GM13976 (cell line): ENCODE measurements around the gene PALMD.

Experiments
- DNase-seq: peaks from one replicate; pipeline ENCODE4 v3.0.0; 2012; ENCODE audit warnings: low spot score
- in situ Hi-C: fragments of 300-500 bp; cut with MboI; formaldehyde crosslinking; loops from one replicate; pipeline ENCODE4 v1.12.0; 2022; ENCODE audit warnings: low sequenced_read_pairs, mixed read lengths, inconsistent platforms; ENCODE audit not compliant: unreplicated experiment
- TF ChIP-seq, protein P1 (sequence below): IDR thresholded peaks from 2 replicates; pipeline ENCODE4 v1.5.1; 2012; ENCODE audit warnings: borderline replicate concordance, mild to moderate bottlenecking; ENCODE audit not compliant: insufficient read depth; ENCODE audit errors: extremely low read depth, missing control alignments, control extremely low read depth

Gene PALMD

DNA sequence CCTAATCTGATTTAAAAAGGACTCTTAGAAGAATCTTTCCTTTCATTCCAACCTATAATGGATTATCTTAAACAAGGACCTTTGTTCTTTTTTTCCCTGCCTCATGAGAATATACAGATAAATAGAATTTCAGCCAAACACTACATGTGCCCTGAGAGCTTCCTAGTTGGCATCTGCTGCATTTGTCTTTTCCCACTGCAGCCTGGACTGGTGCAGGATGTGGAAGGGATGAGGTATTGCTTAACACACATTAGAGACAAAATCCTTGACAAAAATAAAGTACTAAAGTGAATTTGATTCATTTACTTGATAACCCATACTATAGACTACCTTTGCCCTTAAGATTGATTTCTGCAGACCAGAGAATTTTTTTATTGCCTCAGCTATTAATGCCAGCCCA, 59.5 kb downstream of the PALMD start:
- DNase-seq, result no peak
- TF ChIP-seq, protein P1, sequence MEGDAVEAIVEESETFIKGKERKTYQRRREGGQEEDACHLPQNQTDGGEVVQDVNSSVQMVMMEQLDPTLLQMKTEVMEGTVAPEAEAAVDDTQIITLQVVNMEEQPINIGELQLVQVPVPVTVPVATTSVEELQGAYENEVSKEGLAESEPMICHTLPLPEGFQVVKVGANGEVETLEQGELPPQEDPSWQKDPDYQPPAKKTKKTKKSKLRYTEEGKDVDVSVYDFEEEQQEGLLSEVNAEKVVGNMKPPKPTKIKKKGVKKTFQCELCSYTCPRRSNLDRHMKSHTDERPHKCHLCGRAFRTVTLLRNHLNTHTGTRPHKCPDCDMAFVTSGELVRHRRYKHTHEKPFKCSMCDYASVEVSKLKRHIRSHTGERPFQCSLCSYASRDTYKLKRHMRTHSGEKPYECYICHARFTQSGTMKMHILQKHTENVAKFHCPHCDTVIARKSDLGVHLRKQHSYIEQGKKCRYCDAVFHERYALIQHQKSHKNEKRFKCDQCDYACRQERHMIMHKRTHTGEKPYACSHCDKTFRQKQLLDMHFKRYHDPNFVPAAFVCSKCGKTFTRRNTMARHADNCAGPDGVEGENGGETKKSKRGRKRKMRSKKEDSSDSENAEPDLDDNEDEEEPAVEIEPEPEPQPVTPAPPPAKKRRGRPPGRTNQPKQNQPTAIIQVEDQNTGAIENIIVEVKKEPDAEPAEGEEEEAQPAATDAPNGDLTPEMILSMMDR, result no peak
- in situ Hi-C loops, result no loop called here

DNA sequence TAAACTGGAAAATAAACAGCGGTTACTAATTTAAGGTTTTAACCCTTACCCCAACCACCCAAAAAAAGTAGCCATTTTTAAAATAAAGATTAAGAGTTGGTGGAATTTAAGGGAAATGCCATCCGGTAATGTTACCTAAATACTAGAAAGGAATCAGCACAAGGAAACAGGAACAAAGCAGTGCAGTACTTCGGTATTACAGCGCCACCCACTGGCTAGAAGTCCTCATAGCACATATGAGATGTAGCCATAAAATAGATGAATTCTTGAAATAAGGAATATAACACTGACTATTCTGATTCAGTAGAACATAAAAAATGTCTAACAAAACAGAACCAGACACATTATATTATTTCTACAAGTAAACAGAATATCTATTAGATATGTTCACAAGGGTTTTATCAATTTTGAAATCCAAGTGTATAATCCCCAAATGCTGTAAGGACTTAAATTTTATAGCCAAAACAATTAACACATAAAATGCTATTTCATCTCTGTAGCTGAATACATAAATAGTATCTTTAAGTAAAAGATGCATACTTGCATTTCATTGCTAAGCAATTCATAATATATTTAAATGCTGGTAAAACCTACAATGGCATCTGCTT, 61.7 kb downstream of the PALMD start:
- in situ Hi-C loops, result no loop called here
- TF ChIP-seq, protein P1, result peak; percentile 72
- DNase-seq, result peak; percentile 63

DNA sequence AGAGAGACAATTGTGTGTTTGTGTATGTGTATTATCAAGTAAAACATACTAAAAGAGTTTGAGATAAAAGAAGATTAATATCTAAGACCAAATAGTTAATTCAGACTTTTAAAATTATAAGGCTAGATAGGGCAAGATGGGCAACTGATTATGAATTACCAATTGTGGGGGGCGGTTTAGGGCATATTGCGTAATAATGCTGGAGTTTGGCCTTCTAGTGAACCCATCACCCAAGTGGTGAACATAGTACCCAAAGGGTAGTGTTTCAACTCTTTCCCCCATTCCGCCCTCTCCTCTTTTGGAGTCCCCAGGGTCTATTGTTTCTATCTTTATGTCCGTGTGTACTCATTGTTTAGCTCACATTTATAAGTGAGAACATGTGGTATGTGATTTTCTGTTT, 65.1 kb downstream of the PALMD start:
- no peak for DNase-seq
- in situ Hi-C loops, result no loop called here
- TF ChIP-seq, protein P1, result no peak

DNA sequence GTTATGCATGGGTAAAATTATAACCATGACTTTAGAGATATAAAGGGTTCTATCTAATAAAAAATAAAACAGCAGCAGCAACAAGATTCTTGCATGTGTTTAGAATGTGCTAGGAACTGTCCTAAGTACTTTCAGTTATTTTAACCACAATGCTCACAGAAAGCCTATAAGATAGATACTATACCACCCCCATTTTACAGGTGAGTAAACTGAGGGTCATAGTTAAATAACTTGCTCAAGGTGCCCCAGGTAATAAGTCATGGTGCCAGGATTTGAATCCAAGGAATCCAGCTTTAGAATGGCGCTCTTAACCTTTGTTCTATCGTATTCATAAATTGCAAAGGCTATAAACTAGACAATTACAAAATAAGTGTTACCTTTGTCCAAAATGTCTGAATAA, 67.1 kb downstream of the PALMD start:
- in situ Hi-C loops, result no loop called here
- DNase-seq, result no peak
- TF ChIP-seq, protein P1, result no peak

DNA sequence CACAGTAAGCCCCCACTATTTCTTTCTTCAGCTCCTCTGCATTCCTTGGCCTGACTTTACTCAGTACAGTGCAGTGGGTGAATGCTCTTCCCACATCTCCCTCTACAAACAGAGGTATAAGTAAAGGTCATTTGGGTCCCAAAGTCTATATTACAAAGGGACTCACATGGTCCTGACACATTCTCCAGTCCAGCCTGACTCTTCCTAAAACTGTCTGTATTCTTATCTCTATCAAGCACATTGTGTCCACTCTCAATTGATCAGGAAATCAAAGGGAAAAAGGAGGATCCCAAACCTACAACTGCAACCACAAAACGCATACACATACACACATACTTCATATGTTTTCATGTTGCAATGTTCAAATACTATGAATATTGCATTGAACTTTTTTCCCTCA, 71.1 kb downstream of the PALMD start:
- TF ChIP-seq, protein P1, result no peak
- in situ Hi-C loops, result no loop called here
- DNase-seq, result no peak

DNA sequence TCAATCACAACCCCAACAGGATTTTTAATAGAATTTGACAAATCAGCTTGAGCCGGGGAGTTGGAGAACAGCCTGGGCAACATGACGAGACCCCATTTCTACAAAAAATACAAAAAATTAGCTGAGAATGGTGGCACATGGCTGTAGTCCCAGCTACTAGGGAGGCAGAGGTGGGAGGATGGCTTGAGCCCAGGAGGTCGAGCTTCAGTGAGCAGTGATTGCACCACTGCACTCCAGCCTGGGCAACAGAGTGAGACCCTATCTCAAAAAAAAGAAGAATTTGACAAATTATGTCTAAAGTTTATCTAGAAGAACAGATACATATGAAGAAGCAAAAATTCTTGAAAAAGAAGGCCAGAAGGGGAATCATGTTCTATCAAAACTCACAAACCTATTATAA, 77.3 kb downstream of the PALMD start:
- in situ Hi-C loops, result no loop called here
- no peak for DNase-seq

DNA sequence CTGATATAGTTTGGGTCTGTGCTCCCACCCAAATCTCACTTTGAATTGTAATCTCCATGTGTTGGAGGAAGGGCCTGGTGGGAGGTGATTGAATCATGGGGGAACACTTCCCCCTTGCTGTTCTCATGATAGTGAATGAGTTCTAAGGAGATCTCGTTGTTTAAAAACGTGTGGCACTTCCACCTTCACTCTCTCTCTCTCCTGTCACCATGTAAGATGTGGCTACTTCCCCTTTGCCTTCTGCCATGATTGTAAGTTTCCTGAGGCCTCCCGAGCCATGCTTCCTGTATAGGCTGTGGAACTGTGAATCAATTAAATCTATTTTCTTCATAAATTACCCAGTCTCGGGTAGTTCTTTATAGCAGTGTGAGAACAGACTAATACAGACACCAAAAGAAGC, 80.1 kb downstream of the PALMD start:
- DNase-seq, result no peak
- in situ Hi-C loops, result no loop called here
- TF ChIP-seq, protein P1, result no peak

More for the DNA sequence above, 77.3 kb downstream of the PALMD start:
- TF ChIP-seq, protein P1, result no peak
